GM03348 (cell line): ENCODE results near the gene BFSP1.

ENCODE experiments used
- DNase-seq: peaks from one replicate; pipeline ENCODE4 v3.0.0; 2012; ENCODE audit warnings: low spot score

Gene BFSP1

DNA sequence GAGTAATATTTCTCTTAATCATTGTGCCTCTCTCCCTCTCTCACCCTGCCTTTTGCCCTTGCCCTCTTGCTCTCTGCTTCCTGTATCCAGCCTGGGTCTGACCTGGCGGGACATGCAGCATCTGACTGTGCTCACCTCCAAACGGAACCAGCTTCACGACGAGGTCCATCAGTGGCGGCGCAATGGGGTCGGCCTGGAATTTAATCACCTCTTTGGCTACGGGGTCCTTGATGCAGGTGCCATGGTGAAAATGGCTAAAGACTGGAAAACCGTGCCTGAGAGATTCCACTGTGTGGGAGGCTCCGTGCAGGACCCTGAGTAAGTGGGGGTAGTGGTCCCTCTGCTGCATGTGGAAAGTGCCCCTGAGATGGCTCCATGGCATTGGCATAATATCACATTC, 65.9 kb downstream of the BFSP1 start:
- no peak for DNase-seq

DNA sequence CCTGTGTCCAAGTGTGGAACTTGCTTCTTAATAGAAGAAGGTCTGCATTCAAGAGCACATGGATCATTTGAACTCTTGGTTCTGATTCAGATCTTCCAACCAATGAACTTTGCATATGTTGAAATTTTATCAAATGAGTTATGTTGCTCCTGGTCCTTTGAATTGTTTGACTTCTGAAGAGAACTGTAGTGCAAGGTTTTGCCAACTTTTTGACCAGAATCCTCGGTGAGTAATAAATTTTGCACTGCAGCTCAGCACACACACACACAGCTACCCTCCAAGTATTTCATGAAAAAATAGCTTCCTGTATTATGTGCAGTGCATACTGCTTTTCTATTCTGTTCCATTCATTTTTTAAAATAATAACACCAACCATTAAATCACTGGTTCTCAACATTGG, 67.5 kb downstream of the BFSP1 start:
- no peak for DNase-seq

DNA sequence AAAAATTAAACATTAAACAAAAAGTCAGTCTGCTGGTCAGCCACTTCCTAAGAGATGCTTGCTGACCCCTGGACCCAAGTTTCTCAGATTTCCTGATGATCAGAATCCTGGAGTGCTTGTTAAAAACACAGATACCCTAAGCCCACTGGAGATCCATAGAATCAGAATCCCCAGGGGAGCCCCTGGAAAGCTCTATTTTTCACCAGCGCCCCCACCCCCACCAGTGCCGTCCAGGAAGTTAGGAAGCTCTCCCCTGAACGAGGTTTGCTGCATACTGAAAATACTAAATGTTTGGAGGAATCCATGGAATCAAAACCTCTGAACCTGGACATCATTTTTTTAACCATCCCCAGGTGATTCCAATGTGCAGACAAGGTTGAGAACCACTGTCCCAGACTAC, 69.2 kb downstream of the BFSP1 start:
- no peak for DNase-seq

DNA sequence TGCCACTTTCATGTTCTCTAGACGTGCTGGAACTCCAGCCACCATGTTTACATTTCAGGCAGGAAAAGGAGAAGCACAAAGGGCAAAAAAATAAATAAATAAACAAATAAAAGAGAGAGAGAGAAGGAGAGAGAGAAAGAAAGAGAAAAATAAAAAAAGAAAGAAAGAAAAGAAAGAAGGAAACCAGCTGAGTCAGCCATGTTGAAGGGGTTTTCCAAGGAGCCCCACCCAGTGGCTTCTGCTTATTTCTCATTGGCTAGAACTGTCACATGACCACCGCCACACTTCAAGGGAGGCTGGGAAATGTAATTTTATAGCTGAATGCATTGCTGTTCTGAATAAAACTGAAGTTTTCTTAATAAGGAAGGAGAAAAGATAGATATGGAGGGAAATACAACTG, 71.1 kb downstream of the BFSP1 start:
- DNase-seq, result no peak

DNA sequence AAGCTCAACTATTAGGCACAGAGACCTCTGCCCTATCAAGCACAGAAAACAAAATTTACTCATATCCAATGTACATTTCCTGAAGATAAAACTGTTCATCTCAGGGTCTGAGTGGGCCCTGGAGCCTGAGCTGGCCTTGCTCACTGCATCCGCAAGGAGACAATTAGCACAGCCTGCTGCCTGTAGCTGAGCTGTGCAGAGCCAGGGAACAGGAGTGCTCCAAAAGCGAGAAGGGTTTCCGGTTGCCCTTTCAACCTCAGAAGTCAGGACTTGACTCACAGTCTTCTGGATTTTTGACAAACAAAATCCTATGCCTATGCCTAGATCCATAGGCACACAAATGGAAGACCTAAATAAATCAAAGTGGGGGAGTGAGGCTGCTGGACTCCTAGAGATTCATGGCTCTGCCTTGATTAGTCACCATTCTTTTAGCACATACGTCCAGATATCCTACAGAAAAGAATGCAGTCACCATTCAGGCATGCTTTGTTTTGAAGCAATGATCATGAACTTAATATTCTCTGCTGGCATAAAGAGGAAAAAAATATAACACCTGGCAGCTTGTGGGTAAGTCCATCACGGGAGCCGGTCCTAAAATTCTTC, 73.5 kb downstream of the BFSP1 start:
- no peak for DNase-seq

DNA sequence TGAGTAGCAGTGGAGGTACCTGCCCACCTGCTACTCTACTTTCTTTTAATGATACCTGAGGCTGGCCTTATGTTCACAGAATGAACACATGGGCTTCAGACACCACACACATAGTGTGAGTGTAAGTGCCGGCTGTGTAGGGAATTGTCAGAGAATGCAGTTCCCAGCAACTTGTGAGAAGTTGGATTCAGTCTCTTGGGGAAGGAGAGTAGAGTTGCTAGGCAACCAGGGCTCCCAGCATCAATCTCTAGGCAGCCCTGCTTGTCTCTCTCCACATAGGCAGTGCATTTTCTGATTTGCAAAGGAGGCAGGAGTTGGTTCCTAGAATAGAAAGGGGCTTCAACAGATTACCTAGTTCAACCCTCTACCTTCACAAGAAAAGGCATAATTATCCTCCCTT, 74.1 kb downstream of the BFSP1 start:
- no peak for DNase-seq

DNA sequence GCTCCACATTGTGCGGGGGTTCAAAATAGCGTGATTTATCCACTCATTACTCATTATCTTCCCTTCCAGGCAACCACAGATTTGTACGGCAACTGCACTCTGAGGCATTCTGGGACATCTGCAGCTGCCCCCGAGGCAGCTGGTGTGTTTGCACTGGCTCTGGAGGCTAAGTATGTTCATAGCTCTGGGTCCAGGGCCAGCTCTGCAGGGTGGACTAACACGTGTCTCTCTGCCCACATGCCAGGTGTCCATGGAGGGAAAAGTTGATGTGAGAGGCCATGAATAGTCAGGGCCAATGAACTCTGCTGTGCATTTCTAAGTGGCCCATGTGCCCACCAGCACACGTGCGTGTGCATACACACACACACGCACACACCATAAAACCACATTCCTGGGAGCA, 74.9 kb downstream of the BFSP1 start:
- DNase-seq, result no peak

DNA sequence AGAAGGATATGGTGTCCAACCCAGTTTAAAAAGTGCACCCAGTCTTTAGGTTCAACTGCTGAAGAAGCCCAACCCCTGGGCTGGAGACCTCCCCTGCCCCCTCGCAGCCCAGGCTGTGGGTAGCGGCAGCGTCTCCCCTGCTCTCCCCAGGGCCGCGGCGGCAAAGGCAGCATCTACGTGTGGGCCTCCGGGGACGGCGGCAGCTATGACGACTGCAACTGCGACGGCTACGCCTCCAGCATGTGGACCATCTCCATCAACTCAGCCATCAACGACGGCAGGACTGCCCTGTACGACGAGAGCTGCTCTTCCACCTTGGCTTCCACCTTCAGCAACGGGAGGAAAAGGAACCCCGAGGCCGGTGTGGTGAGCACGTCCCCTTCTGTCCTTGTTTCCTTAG, 77.6 kb downstream of the BFSP1 start:
- no peak for DNase-seq

DNA sequence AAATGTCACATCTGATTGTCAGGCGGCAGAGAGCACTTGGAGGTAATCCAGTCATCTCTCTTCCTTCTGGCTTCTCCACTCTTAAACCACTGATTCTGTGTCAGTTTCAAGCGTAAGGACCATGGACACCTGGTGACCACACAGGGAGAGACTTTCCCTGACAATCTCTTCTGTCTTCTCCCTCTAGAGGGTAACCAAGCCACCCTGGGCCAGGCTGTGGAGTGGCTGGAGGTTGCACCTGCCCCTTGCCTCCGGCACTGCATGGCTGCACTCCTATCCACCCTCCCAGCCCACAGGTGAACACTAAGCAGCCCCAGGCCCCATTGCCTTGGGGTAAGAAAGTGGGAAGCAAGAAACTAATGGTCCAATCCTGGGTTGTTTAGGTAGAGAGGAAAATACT, 78.7 kb downstream of the BFSP1 start:
- DNase-seq, result no peak

DNA sequence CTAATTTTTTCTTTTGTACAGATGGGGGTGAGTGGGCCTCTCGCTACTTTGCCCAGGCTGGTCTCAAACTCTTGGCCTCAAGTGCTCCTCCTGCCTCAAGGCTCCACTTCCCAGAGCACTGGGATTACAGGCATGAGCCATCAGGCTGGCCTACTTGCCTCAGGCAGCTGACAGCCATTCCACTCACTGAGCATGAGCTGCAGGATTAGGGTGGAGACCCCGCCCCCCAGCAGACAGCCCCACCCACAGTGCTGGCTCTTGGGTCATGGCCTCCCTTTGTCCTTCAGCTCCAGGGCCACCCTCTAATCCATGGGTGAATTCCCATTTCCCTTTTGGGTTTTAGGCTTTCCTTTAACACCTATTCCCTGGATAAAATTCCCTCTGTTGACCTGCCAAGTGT, 82.1 kb downstream of the BFSP1 start:
- no peak for DNase-seq

DNA sequence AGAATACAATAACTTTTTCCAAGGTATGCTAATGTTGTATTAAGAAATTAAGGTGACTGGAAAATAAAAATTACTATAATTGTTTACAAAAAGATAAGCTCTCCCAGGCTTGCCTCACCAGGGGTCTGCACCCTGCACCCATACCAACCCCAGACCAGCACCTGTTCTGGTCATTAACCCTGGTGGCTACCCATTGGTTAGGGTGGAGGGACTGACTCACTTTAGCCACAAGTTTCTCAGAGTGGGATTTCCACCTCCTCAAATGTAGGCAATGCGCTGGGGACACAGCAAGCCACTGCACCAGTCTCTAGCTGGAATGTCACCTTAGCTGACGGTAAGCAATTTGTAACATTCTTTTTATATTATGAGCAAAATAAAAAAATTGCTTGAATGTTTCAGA, 83.1 kb downstream of the BFSP1 start:
- DNase-seq, result no peak

DNA sequence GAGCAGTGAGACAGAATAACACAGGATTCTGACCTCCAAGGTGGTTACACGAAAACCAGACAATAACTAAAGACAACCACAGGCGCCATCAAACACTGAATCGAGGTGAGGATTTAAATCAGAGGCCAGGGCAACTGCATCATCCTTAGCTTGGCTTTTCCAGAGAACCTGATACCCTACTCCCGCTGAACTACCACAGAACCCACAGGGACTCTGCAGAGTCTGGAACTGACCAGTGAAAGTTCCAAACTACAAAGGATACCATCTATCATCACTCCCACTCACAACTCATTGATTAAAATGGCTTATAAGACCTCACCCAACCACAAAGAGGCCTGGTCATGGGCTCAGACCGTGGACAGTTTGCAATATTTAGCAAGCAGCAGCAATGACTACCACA, 85.0 kb downstream of the BFSP1 start:
- no peak for DNase-seq

DNA sequence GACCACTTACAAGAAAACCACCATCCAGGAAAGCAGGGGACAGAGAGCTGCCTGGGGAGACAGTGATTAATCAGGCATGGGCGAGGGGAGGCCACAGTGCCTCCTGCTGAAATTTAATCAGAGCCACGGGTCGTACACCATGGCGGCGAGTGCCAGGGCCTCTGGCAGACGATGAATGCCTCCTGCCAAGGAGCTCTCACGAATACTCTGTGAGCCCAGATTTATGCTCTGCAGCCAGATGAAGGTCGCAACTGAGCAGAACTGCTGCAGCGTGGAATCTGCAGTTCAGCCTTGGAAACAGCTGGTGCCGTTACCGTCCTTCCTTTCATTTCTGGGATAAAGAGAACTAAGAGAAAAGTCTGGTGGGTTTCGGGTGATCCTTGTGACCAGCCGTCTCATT, 85.6 kb downstream of the BFSP1 start:
- DNase-seq, result no peak

DNA sequence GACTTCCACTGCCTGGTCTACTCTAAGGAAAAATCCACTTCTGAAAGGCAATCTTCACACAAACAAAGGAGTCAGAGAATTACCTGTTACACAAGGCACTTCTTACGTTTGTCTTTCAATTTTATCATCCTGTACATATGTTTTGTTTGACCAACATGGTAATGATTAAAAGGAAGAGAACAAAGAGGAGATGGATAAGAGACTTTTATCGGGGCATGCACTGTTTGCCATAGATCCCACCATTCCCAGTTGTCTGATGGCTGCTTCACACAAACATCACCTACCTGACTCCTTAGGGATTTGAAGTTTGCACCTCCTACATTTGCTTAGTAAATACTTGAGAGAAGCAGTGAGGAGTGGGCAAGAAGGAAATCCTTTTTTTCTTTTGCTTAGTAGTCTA, 87.1 kb downstream of the BFSP1 start:
- DNase-seq, result no peak
